Ishikawa (cell line): Measurements from ENCODE around the gene TMEM248.
A peak's percentile ranks its signal among the peaks of the same experiment; 100 is the strongest.

Source experiments
- CEBPB ChIP-seq: IDR thresholded peaks from 2 replicates; pipeline ENCODE4 v1.6.1; 2012
- CREB1 ChIP-seq: IDR thresholded peaks from 2 replicates; pipeline ENCODE4 v1.6.1; 2012; ENCODE audit warnings: low read depth
- EGR1 ChIP-seq: IDR thresholded peaks from 2 replicates; pipeline ENCODE4 v1.6.1; 2012
- EP300 ChIP-seq: IDR thresholded peaks from 2 replicates; pipeline ENCODE4 v1.6.1; 2012; ENCODE audit warnings: borderline replicate concordance
- FOXM1 ChIP-seq: IDR thresholded peaks from 2 replicates; pipeline ENCODE4 v1.6.1; 2012; ENCODE audit warnings: low read depth, borderline replicate concordance
- MAX ChIP-seq: IDR thresholded peaks from 2 replicates; pipeline ENCODE4 v1.6.1; 2012
- NFIC ChIP-seq: IDR thresholded peaks from 2 replicates; pipeline ENCODE4 v1.6.1; 2012
- RAD21 ChIP-seq: IDR thresholded peaks from 2 replicates; pipeline ENCODE4 v1.6.1; 2012; ENCODE audit warnings: low read depth
- TAF1 ChIP-seq: IDR thresholded peaks from 2 replicates; pipeline ENCODE4 v1.6.1; 2012; ENCODE audit warnings: low read depth, mild to moderate bottlenecking
- TCF12 ChIP-seq: IDR thresholded peaks from 2 replicates; pipeline ENCODE4 v1.6.1; 2012; ENCODE audit warnings: low read depth
- TEAD4 ChIP-seq: IDR thresholded peaks from 2 replicates; pipeline ENCODE4 v1.6.1; 2012
- USF1 ChIP-seq: IDR thresholded peaks from 2 replicates; pipeline ENCODE4 v1.6.1; 2012
- YY1 ChIP-seq: IDR thresholded peaks from 2 replicates; pipeline ENCODE4 v1.6.1; 2012; ENCODE audit warnings: low read depth
- ZBTB7A ChIP-seq: IDR thresholded peaks from 2 replicates; pipeline ENCODE4 v1.6.1; 2012; ENCODE audit warnings: low read depth
- TF ChIP-seq, protein P1 (sequence below): IDR thresholded peaks from 2 replicates; pipeline ENCODE4 v1.6.1; 2012; ENCODE audit warnings: low read depth, mild to moderate bottlenecking

TMEM248 gene

DNA sequence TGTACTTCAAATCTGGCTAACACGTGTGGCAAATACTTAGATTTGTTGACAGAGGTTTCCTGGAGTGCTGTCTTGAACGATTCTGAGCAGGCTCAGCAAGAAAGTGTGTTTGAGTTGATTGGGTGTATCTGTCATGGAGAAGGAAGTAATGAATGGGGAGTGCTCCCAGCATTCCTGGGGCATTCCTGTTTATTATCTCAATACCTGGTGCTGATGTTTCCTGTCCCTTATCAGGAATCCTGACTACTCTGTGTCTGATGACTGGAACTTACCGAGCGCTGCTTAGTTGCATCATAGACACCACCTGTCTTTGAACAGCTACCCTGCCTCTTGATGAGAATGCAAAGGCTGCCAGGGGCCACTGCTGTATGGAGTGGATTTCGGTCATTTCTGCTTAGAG lies 41.0 kb upstream of the TMEM248 start:
- TF ChIP-seq TCF12 (no peak), NFIC (no peak), CEBPB (no peak), FOXM1 (no peak), CREB1 (no peak), USF1 (no peak), RAD21 (no peak), EGR1 (no peak), YY1 (no peak), EP300 (no peak), TEAD4 (no peak), TAF1 (no peak), ZBTB7A (no peak), MAX (no peak)
- TF ChIP-seq, protein P1, sequence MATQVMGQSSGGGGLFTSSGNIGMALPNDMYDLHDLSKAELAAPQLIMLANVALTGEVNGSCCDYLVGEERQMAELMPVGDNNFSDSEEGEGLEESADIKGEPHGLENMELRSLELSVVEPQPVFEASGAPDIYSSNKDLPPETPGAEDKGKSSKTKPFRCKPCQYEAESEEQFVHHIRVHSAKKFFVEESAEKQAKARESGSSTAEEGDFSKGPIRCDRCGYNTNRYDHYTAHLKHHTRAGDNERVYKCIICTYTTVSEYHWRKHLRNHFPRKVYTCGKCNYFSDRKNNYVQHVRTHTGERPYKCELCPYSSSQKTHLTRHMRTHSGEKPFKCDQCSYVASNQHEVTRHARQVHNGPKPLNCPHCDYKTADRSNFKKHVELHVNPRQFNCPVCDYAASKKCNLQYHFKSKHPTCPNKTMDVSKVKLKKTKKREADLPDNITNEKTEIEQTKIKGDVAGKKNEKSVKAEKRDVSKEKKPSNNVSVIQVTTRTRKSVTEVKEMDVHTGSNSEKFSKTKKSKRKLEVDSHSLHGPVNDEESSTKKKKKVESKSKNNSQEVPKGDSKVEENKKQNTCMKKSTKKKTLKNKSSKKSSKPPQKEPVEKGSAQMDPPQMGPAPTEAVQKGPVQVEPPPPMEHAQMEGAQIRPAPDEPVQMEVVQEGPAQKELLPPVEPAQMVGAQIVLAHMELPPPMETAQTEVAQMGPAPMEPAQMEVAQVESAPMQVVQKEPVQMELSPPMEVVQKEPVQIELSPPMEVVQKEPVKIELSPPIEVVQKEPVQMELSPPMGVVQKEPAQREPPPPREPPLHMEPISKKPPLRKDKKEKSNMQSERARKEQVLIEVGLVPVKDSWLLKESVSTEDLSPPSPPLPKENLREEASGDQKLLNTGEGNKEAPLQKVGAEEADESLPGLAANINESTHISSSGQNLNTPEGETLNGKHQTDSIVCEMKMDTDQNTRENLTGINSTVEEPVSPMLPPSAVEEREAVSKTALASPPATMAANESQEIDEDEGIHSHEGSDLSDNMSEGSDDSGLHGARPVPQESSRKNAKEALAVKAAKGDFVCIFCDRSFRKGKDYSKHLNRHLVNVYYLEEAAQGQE = no peak

DNA sequence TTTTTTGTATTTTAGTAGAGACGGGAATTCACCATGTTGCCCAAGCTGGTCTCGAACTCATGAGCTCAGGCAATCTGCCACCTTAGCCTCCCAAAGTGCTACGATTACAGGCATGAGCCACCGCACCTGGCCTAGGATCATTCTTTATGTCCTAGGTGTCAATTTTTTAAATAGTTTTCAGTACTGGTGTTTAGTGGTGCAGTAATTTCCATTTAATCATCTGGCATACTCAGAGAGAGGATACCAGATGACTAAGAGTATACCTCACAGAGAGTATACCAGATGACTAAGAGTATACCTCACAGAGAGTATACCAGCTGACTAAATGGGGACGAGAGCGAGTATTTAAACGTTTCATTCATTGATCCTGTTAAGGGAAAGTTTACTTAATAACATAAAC lies 37.3 kb upstream of the TMEM248 start:
- TF ChIP-seq RAD21 (no peak), NFIC (no peak), USF1 (no peak), YY1 (no peak), TEAD4 (no peak), TCF12 (no peak), TAF1 (no peak), CEBPB (no peak)

GRCh38 chr7:66886152-66886551 lies 34.9 kb upstream of the TMEM248 start:
- TF ChIP-seq ZBTB7A (no peak), EP300 (no peak), TEAD4 (no peak), YY1 (no peak), MAX (no peak), FOXM1 (no peak), TAF1 (no peak), RAD21 (no peak), NFIC (no peak), EGR1 (no peak), CEBPB (no peak), CREB1 (no peak), USF1 (no peak), TCF12 (no peak)
- TF ChIP-seq, protein P1 = no peak

DNA sequence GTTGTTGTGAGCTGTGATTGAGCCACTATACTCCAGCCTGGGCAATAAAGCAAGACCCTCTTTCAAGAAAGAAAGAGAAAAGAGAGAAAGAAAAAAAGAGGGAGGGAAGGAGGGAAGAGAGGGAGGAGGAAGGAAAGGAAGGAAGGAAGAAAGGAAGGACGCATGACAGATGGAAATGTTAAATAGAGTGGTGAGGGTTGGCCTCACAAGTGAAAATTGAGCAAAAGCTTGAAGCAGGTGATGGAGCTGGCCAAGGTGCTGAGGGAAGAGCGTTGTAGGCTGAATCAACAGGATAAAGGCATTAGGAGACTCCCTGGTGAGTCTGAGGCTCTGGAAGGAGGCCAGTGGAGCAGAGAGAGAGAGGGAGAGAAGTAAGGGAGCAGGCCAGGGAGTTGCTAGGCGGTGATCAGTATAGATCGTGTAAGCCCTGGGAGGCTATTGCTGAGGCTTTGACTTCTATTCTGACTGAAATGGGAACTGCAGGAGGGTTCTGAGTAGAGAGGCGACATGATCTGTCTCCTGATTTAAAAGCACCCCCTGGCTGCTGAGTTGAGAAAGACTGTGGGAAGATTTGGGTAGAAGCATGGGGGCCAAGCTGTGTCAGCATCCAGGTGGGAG lies 26.5 kb upstream of the TMEM248 start:
- TF ChIP-seq MAX (0 out of 2 replicates have a peak, but pooled peaks have one; percentile 31), NFIC (peak; percentile 68), ZBTB7A (no peak)
- TF ChIP-seq, protein P1 = peak; percentile 94
